Fibroblast of villous mesenchyme (primary cell): ENCODE results near the gene LDHB. TPM values are rescaled to one million over a fixed set of nuclear protein-coding genes. Genes with fewer than 3 reads are reported as not detected.
"Not testable (repeated sequence)": the region's sequence is repeated elsewhere in the genome, so short reads cannot be mapped to it uniquely, and the experiment has no call there.

Experiments
- DNase-seq: peaks from one replicate; pipeline ENCODE4 v3.0.0-alpha.2; 2010; ENCODE audit warnings: low read depth
- H3K4me3 ChIP-seq: 2 replicates; pipeline ENCODE4 v1.5.1; 2011; ENCODE audit warnings: low read depth, mild to moderate bottlenecking, low read length
- CTCF ChIP-seq: IDR thresholded peaks from 2 replicates; pipeline ENCODE4 v1.5.1; 2012; ENCODE audit warnings: low read depth, mild to moderate bottlenecking, low read length; ENCODE audit not compliant: insufficient read depth
- total RNA-seq: library from RNA; depleted of rRNA; stranded (reverse); fragments of >200 nt; gene quantifications from 2 replicates; pipeline ENCODE4 v1.2.3, GENCODE V29; 2012

The LDHB gene
- total RNA-seq, 1 donor = 613 TPM

GRCh38 chr12:21665816-21666215 is 8.2 kb upstream of the LDHB start:
- no peak for DNase-seq
- no peak overlapping the region for H3K4me3 ChIP-seq
- TF ChIP-seq CTCF = no peak

GRCh38 chr12:21662122-21662792 is 4.6 kb upstream of the LDHB start:
- no peak for DNase-seq
- no peak for TF ChIP-seq CTCF
- no peak overlapping the region for H3K4me3 ChIP-seq

- not testable (repeated sequence) for H3K4me3 ChIP-seq, DNase-seq
Measured at GRCh38 chr12:21661396-21662093, 3.9 kb upstream of the LDHB start.

GRCh38 chr12:21659383-21659782 is 1.7 kb upstream of the LDHB start:
- no peak overlapping the region for H3K4me3 ChIP-seq
- TF ChIP-seq CTCF = no peak
- DNase-seq = no peak

GRCh38 chr12:21656905-21657325 is 727 bp downstream of the LDHB start:
- peak overlapping the region; percentile 98 for H3K4me3 ChIP-seq
- no peak for TF ChIP-seq CTCF
- peak; percentile 63 for DNase-seq

GRCh38 chr12:21655591-21655990 is 2.1 kb downstream of the LDHB start:
- no peak for TF ChIP-seq CTCF

GRCh38 chr12:21651821-21652220 is 5.8 kb downstream of the LDHB start:
- H3K4me3 ChIP-seq = no peak overlapping the region
- no peak for DNase-seq
- no peak for TF ChIP-seq CTCF

More at GRCh38 chr12:21655591-21655990, 2.1 kb downstream of the LDHB start:
- DNase-seq = no peak
- H3K4me3 ChIP-seq = peak overlapping the region; percentile 98
